Endothelial cell (in vitro differentiated cells): Measurements from ENCODE around the gene PSME2. TPM values are rescaled to one million over a fixed set of nuclear protein-coding genes. Genes with fewer than 3 reads are reported as not detected.

Experiments used
- DNase-seq: peaks from one replicate; pipeline ENCODE4 v3.0.0; 2021; ENCODE audit warnings: low spot score
- H3K27ac Mint-ChIP-seq: one replicate; pipeline ENCODE4 v1.8.0; 2021; ENCODE audit warnings: mixed read lengths, inconsistent platforms; ENCODE audit not compliant: unreplicated experiment
- H3K27me3 Mint-ChIP-seq: one replicate; pipeline ENCODE4 v1.8.0; 2021; ENCODE audit warnings: mild to moderate bottlenecking, moderate library complexity, mixed read lengths, inconsistent platforms; ENCODE audit not compliant: unreplicated experiment
- H3K36me3 Mint-ChIP-seq: one replicate; pipeline ENCODE4 v1.8.0; 2021; ENCODE audit warnings: mild to moderate bottlenecking, low read depth, mixed read lengths, inconsistent platforms; ENCODE audit not compliant: unreplicated experiment
- H3K4me1 Mint-ChIP-seq: one replicate; pipeline ENCODE4 v1.8.0; 2021; ENCODE audit warnings: mild to moderate bottlenecking, mixed read lengths, inconsistent platforms; ENCODE audit not compliant: unreplicated experiment
- H3K4me3 Mint-ChIP-seq: one replicate; pipeline ENCODE4 v1.8.0; 2021; ENCODE audit warnings: mild to moderate bottlenecking, mixed read lengths, inconsistent platforms; ENCODE audit not compliant: unreplicated experiment
- H3K9me3 Mint-ChIP-seq: one replicate; pipeline ENCODE4 v1.8.0; 2021; ENCODE audit warnings: mixed read lengths, inconsistent platforms; ENCODE audit not compliant: unreplicated experiment
- CTCF ChIP-seq: fragments of 200-600 bp; sonication (generic); IDR thresholded peaks from one replicate; pipeline ENCODE4 v1.5.0; 2021; ENCODE audit warnings: antibody characterized with exemption; ENCODE audit not compliant: unreplicated experiment
- total RNA-seq: library from RNA; stranded (reverse); fragmentation: NEBNext Ultra II Directional; extraction: Animal tissue kit (Norgen Biotek cat#: 25700); gene quantifications from one replicate; pipeline ENCODE4 v1.2.1, GENCODE V29; 2021; ENCODE audit not compliant: unreplicated experiment

Gene PSME2
- total RNA-seq, 1 donor from 2014 or later = 73.6 TPM

GRCh38 chr14:24192933-24193332 is 46.5 kb upstream of the PSME2 start:
- H3K27me3 Mint-ChIP-seq = peaks cover 23% of the 10 kb centered on the region
- H3K4me1 Mint-ChIP-seq = peaks cover 28% of the 10 kb centered on the region
- TF ChIP-seq CTCF = no peak
- H3K36me3 Mint-ChIP-seq = peaks cover 38% of the 10 kb centered on the region
- no peak for DNase-seq
- H3K27ac Mint-ChIP-seq = no peak overlapping the region
- H3K9me3 Mint-ChIP-seq = no peaks in the 10 kb centered on the region
- peak overlapping the region; percentile 39 for H3K4me3 Mint-ChIP-seq

- H3K36me3 Mint-ChIP-seq = peaks cover 38% of the 10 kb centered on the region
- peaks cover 28% of the 10 kb centered on the region for H3K27me3 Mint-ChIP-seq
- peaks cover 22% of the 10 kb centered on the region for H3K4me1 Mint-ChIP-seq
- no peak for TF ChIP-seq CTCF
- H3K4me3 Mint-ChIP-seq = no peak overlapping the region
- H3K27ac Mint-ChIP-seq = no peak overlapping the region
- no peaks in the 10 kb centered on the region for H3K9me3 Mint-ChIP-seq
- no peak for DNase-seq
Measured at GRCh38 chr14:24190416-24190815, 44.0 kb upstream of the PSME2 start.

- Mint-ChIP-seq H3K27me3 (peaks cover 26% of the 10 kb centered on the region), H3K36me3 (peaks cover 38% of the 10 kb centered on the region), H3K4me3 (peak overlapping the region; percentile 27), H3K9me3 (no peaks in the 10 kb centered on the region), H3K27ac (peak overlapping the region; percentile 79), H3K4me1 (peaks cover 17% of the 10 kb centered on the region)
- no peak for TF ChIP-seq CTCF
- no peak for DNase-seq
Measured at GRCh38 chr14:24189460-24189859, 43.0 kb upstream of the PSME2 start.

- H3K36me3 Mint-ChIP-seq = peaks cover 33% of the 10 kb centered on the region
- peaks cover 13% of the 10 kb centered on the region for H3K4me1 Mint-ChIP-seq
- no peak for TF ChIP-seq CTCF
- no peaks in the 10 kb centered on the region for H3K9me3 Mint-ChIP-seq
- peaks cover 24% of the 10 kb centered on the region for H3K27me3 Mint-ChIP-seq
- peak overlapping the region; percentile 90 for H3K4me3 Mint-ChIP-seq
- H3K27ac Mint-ChIP-seq = peak overlapping the region; percentile 79
- no peak for DNase-seq
Measured at GRCh38 chr14:24189059-24189375, 42.6 kb upstream of the PSME2 start.

GRCh38 chr14:24188251-24189058 is 42.0 kb upstream of the PSME2 start, which contains the start of gene IPO4:
Gene IPO4 (minus strand): TSS chr14:24188816. CDS start chr14:24188787, 29 bp downstream.
- Mint-ChIP-seq H3K27me3 (peaks cover 24% of the 10 kb centered on the region), H3K36me3 (peaks cover 34% of the 10 kb centered on the region), H3K9me3 (no peaks in the 10 kb centered on the region), H3K27ac (peak within 1 kb of the TSS; percentile 79), H3K4me1 (peaks cover 11% of the 10 kb centered on the region), H3K4me3 (peak within 1 kb of the TSS; percentile 90)
- TF ChIP-seq CTCF = no peak
- peak; percentile 88 for DNase-seq
